ENCODE data around the gene IL13. TPM values are rescaled to one million over a fixed set of nuclear protein-coding genes. Genes with fewer than 3 reads are reported as not detected.
"Not testable (repeated sequence)": the region's sequence is repeated elsewhere in the genome, so short reads cannot be mapped to it uniquely, and the experiment has no call there.

The IL13 gene
- not detected for total RNA-seq

DNA sequence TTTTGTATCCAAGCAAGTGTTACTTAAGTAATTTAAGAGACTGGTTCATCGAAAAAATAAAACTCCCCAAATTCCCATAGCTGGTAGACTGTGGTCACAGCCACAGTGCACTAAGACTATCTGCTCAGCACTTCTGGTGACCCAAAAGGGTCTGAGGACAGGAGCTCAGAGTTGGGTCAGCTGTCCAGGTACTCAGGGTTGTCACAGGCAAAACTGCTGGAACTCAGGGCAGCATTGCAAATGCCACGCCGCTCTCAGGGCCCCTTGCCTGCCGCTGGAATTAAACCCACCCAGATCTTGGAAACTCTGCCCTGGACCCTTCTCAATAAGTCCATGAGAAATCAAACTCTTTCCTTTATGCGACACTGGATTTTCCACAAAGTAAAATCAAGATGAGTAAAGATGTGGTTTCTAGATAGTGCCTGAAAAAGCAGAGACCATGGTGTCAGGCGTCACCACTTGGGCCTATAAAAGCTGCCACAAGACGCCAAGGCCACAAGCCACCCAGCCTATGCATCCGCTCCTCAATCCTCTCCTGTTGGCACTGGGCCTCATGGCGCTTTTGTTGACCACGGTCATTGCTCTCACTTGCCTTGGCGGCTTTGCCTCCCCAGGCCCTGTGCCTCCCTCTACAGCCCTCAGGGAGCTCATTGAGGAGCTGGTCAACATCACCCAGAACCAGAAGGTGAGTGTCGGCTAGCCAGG, at the start of gene IL13:
Gene IL13 (plus strand): TSS at position 498 of the 705 bp plus-strand sequence. CDS start 14 bp downstream, at position 512.
- Histone ChIP-seq H3K27ac (ENCODE audit: low read depth, low read length) (no peak within 1 kb of the TSS), H3K4me3 (ENCODE audit: low read length in 3 of 3) (no peak within 1 kb of the TSS), H3K9me3 (ENCODE audit: control insufficient read depth in 3 of 3, low read length in 3 of 3) (no peaks in the 10 kb centered on the region), H3K4me1 (ENCODE audit: control insufficient read depth in 3 of 3, insufficient read depth in 3 of 3, low read length in 3 of 3) (peaks cover 0 to 11% (median 10%) of the 10 kb centered on the region in 3 donors), H3K36me3 (ENCODE audit: control insufficient read depth in 3 of 3, insufficient read depth in 3 of 3, low read length in 3 of 3) (no peaks in the 10 kb centered on the region), H3K9ac (ENCODE audit: low read depth in 1 of 3, low read length in 3 of 3) (no peak within 1 kb of the TSS), H3K27me3 (ENCODE audit: control insufficient read depth in 3 of 3, insufficient read depth in 3 of 3, low read length in 3 of 3) (peaks cover 19 to 40% (median 38%) of the 10 kb centered on the region in 3 donors)

DNA sequence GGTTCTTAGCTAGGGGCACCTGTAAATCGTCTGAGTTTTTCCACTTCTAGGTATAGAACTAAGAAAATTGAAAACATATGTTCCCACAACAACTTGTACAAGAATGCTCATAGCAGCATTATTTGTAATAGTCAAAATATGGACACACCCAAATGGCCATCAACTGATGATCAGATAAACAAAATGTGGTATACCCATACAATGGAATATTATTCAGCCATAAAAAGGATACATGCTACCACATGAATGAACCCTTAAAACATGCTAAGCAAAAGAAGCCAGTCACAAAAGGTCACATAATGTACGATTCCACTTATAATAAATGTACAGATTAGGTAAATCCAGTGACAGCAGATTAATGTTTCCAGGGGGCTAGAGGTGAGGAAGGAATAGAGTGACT, 46.0 kb upstream of the IL13 start:
- Histone ChIP-seq H3K9ac (ENCODE audit: low read depth in 1 of 3, low read length in 3 of 3) (no peak overlapping the region), H3K36me3 (ENCODE audit: control insufficient read depth in 3 of 3, insufficient read depth in 3 of 3, low read length in 3 of 3) (peaks cover 3 to 36% (median 35%) of the 10 kb centered on the region in 3 donors), H3K4me3 (ENCODE audit: low read length in 3 of 3) (no peak overlapping the region), H3K27me3 (ENCODE audit: control insufficient read depth in 3 of 3, insufficient read depth in 3 of 3, low read length in 3 of 3) (no peaks in the 10 kb centered on the region), H3K27ac (ENCODE audit: low read depth, low read length) (no peak overlapping the region), H3K4me1 (ENCODE audit: control insufficient read depth in 3 of 3, insufficient read depth in 3 of 3, low read length in 3 of 3) (no peaks in the 10 kb centered on the region), H3K9me3 (ENCODE audit: control insufficient read depth in 3 of 3, low read length in 3 of 3) (no peaks in the 10 kb centered on the region)

DNA sequence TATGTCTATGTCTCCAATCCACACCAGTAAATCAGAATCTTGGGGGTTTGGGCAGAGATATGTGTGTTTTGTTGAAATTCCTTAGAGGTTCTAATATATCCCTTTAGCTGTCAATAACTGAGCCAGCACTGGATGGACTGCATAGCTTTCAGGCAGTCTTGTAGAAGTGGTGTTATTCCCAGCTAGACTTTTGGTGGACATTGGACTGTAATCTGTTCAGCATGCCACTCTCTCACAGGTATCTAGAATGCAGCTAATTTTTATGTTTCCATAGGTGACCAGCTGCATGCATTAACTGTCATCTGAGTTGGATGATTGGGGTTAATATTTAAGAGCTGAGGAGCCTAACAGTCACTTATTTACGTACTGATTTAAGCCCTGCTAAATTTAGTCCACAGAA, 45.1 kb upstream of the IL13 start:
- H3K9me3 ChIP-seq (ENCODE audit: control insufficient read depth in 3 of 3, low read length in 3 of 3): no peaks in the 10 kb centered on the region
- H3K4me3 ChIP-seq (ENCODE audit: low read length in 3 of 3): no peak overlapping the region
- H3K27ac ChIP-seq (ENCODE audit: low read depth, low read length): no peak overlapping the region
- H3K36me3 ChIP-seq (ENCODE audit: control insufficient read depth in 3 of 3, insufficient read depth in 3 of 3, low read length in 3 of 3): peaks cover 3 to 36% (median 33%) of the 10 kb centered on the region in 3 donors
- H3K9ac ChIP-seq (ENCODE audit: low read depth in 1 of 3, low read length in 3 of 3): no peak overlapping the region
- no peaks in the 10 kb centered on the region for H3K4me1 ChIP-seq (ENCODE audit: control insufficient read depth in 3 of 3, insufficient read depth in 3 of 3, low read length in 3 of 3)
- no peaks in the 10 kb centered on the region for H3K27me3 ChIP-seq (ENCODE audit: control insufficient read depth in 3 of 3, insufficient read depth in 3 of 3, low read length in 3 of 3)

DNA sequence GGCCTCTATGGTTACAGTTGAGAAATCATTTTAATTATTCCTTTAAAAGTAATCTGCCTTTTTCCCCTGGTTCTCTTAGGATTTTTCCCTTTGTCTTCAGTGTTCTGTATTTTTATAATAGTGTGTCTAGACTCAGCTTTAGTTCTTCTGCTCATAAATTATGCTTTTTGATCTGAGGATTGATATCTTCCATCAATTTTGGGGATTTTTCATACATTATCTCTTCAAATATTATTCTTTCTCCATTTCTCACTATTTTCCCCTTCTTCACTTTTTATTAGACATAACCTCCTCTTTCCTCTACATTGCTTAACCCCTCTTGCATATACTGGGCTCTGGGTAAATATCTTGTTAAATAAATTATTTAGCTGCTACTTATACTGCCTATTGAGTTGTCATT, 36.3 kb upstream of the IL13 start:
- no peak overlapping the region for H3K4me3 ChIP-seq (ENCODE audit: low read length in 3 of 3)
- no peak overlapping the region for H3K9ac ChIP-seq (ENCODE audit: low read depth in 1 of 3, low read length in 3 of 3)
- no peak overlapping the region for H3K27ac ChIP-seq (ENCODE audit: low read depth, low read length)
- H3K9me3 ChIP-seq (ENCODE audit: control insufficient read depth in 3 of 3, low read length in 3 of 3): no peaks in the 10 kb centered on the region
- no peaks in the 10 kb centered on the region for H3K4me1 ChIP-seq (ENCODE audit: control insufficient read depth in 3 of 3, insufficient read depth in 3 of 3, low read length in 3 of 3)
- H3K36me3 ChIP-seq (ENCODE audit: control insufficient read depth in 3 of 3, insufficient read depth in 3 of 3, low read length in 3 of 3): peaks cover 0 to 13% (median 7%) of the 10 kb centered on the region in 3 donors
- H3K27me3 ChIP-seq (ENCODE audit: control insufficient read depth in 3 of 3, insufficient read depth in 3 of 3, low read length in 3 of 3): no peaks in the 10 kb centered on the region

DNA sequence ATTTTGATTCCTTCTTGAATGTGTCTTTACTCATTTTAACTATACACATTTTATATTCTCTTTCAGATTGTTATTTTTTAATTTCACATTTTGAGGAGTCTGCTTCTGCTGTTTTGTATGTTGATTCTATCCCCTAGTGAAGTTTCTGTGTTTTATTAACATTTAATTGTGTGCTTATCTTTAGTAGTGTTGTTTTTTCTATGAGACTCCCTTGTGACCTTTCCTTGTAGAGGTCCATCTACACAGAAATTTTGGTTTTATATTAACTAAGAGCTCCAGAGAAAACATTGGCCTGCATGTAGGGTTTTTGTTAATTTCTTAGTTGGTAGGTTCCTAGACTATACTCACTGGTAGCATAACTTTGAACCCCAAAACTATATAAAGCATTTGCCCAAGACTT, 35.4 kb upstream of the IL13 start:
- Histone ChIP-seq H3K9ac (ENCODE audit: low read depth in 1 of 3, low read length in 3 of 3) (no peak overlapping the region), H3K27me3 (ENCODE audit: control insufficient read depth in 3 of 3, insufficient read depth in 3 of 3, low read length in 3 of 3) (no peaks in the 10 kb centered on the region), H3K4me1 (ENCODE audit: control insufficient read depth in 3 of 3, insufficient read depth in 3 of 3, low read length in 3 of 3) (no peaks in the 10 kb centered on the region), H3K36me3 (ENCODE audit: control insufficient read depth in 3 of 3, insufficient read depth in 3 of 3, low read length in 3 of 3) (peaks cover 0 to 9% (median 3%) of the 10 kb centered on the region in 3 donors), H3K9me3 (ENCODE audit: control insufficient read depth in 3 of 3, low read length in 3 of 3) (no peaks in the 10 kb centered on the region), H3K27ac (ENCODE audit: low read depth, low read length) (no peak overlapping the region), H3K4me3 (ENCODE audit: low read length in 3 of 3) (no peak overlapping the region)

DNA sequence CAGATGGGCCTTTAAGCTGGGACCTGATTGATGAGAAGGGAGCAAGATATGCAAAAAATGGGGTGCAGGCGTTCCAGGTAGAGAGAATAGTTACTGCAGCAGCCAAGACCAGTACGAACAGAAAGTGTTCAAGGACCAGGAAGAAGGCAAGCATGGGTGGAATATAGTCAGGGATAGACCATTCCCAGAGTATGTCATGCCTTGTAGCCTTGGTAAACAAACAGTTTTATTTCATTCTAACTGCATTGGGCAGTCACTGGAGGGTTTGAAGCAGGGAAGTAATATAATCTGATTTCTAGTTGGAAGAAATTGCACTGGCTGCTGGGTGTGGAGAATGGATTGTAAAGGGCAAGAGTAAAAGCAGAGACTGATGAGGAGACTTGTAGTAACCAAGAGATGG, 30.5 kb upstream of the IL13 start:
- H3K36me3 ChIP-seq (ENCODE audit: control insufficient read depth in 3 of 3, insufficient read depth in 3 of 3, low read length in 3 of 3): peaks cover 0 to 13% (median 6%) of the 10 kb centered on the region in 3 donors

DNA sequence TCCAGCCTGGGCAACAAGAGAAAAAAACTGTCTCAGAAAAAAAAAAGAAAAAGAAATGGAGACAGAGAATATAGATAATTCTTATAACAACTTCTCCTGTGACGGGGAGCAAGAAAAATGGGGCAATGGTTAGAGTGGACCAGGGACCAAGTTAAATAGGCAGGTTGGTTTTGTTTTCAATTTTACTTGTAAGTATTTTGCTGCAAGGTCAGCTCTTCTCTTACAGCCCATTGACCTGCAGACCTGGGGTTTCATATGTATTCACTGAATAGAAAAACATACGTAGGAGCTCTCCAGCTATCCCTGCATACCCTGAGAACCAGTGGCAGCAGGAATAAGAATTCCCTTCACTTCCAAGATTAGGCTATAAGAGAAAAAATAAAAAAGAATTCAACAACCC, 29.2 kb upstream of the IL13 start:
- no peak overlapping the region for H3K9ac ChIP-seq (ENCODE audit: low read depth in 1 of 3, low read length in 3 of 3)
- no peaks in the 10 kb centered on the region for H3K9me3 ChIP-seq (ENCODE audit: control insufficient read depth in 3 of 3, low read length in 3 of 3)
- peaks cover 0 to 13% (median 6%) of the 10 kb centered on the region in 3 donors for H3K36me3 ChIP-seq (ENCODE audit: control insufficient read depth in 3 of 3, insufficient read depth in 3 of 3, low read length in 3 of 3)
- H3K27ac ChIP-seq (ENCODE audit: low read depth, low read length): no peak overlapping the region
- no peak overlapping the region for H3K4me3 ChIP-seq (ENCODE audit: low read length in 3 of 3)
- H3K4me1 ChIP-seq (ENCODE audit: control insufficient read depth in 3 of 3, insufficient read depth in 3 of 3, low read length in 3 of 3): no peaks in the 10 kb centered on the region
- H3K27me3 ChIP-seq (ENCODE audit: control insufficient read depth in 3 of 3, insufficient read depth in 3 of 3, low read length in 3 of 3): no peaks in the 10 kb centered on the region

More for the DNA sequence above, 30.5 kb upstream of the IL13 start:
- Histone ChIP-seq H3K9ac (ENCODE audit: low read depth in 1 of 3, low read length in 3 of 3) (no peak overlapping the region), H3K4me1 (ENCODE audit: control insufficient read depth in 3 of 3, insufficient read depth in 3 of 3, low read length in 3 of 3) (no peaks in the 10 kb centered on the region), H3K27ac (ENCODE audit: low read depth, low read length) (no peak overlapping the region), H3K9me3 (ENCODE audit: control insufficient read depth in 3 of 3, low read length in 3 of 3) (no peaks in the 10 kb centered on the region), H3K4me3 (ENCODE audit: low read length in 3 of 3) (no peak overlapping the region), H3K27me3 (ENCODE audit: control insufficient read depth in 3 of 3, insufficient read depth in 3 of 3, low read length in 3 of 3) (no peaks in the 10 kb centered on the region)

DNA sequence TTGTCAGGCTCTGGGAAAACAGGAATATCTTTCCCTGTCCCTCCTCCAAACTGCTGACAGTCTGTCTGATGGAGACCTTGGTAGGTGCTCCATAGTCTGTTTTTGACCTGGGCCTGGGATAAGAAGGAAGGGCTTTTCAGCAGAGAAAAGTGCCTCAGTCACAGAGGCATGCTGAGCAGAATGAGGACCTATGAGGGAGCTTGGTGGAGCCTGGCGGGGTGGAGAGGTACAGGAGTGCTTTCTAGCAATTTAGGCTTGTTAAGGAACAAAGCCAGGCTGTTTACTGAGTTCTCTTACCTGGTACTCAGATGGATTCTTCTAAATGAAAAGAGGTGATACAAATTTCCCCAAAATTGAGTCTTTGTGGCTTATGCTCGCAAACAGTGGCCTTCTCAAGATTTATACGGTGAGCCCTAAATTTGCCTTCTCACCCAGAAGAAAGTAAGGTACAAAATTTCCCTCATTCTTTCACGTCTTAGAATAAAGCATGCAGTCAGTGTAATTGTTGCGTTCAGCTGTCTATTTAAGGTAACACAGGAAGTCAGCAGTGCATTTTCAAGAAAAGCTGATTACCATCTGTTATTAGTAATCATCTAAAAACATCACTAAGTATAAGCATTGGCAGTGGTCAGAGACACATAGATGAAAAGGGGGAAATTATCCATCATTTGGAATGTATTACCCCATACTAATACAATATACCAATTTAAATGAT, 28.6 kb upstream of the IL13 start:
- no peak overlapping the region for H3K4me3 ChIP-seq (ENCODE audit: low read length in 3 of 3)

DNA sequence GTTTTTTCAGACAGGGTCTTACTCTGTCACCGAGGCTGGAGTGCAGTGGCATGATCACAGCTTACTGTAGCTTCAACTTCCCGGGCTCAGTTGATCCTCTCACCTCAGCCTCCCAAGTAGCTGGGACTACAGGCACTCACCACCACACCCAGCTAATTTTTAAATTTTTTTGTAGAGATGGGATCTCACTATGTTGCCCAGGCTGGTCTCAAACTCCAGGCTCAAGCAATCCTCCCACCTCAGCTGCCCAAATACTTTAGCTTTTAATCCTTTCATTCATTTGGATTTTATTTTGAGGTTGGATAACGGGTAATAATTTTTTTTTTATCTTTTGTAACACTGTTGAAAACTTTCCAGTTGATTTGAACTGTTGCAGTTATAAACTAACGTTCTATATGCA, 24.4 kb upstream of the IL13 start:
- not testable (repeated sequence) for H3K27ac ChIP-seq (ENCODE audit: low read depth, low read length); H3K27me3 ChIP-seq (ENCODE audit: control insufficient read depth in 3 of 3, insufficient read depth in 3 of 3, low read length in 3 of 3); H3K4me3 ChIP-seq (ENCODE audit: low read length in 3 of 3); H3K4me1 ChIP-seq (ENCODE audit: control insufficient read depth in 3 of 3, insufficient read depth in 3 of 3, low read length in 3 of 3); H3K9ac ChIP-seq (ENCODE audit: low read depth in 1 of 3, low read length in 3 of 3); H3K9me3 ChIP-seq (ENCODE audit: control insufficient read depth in 3 of 3, low read length in 3 of 3)
- peaks cover 14 to 23% (median 19%) of the 10 kb centered on the region in 3 donors for H3K36me3 ChIP-seq (ENCODE audit: control insufficient read depth in 3 of 3, insufficient read depth in 3 of 3, low read length in 3 of 3)

More for the DNA sequence above, 28.6 kb upstream of the IL13 start:
- Histone ChIP-seq H3K27ac (ENCODE audit: low read depth, low read length) (no peak overlapping the region), H3K27me3 (ENCODE audit: control insufficient read depth in 3 of 3, insufficient read depth in 3 of 3, low read length in 3 of 3) (no peaks in the 10 kb centered on the region), H3K36me3 (ENCODE audit: control insufficient read depth in 3 of 3, insufficient read depth in 3 of 3, low read length in 3 of 3) (peaks cover 0 to 13% (median 6%) of the 10 kb centered on the region in 3 donors), H3K4me1 (ENCODE audit: control insufficient read depth in 3 of 3, insufficient read depth in 3 of 3, low read length in 3 of 3) (no peaks in the 10 kb centered on the region), H3K9ac (ENCODE audit: low read depth in 1 of 3, low read length in 3 of 3) (no peak overlapping the region), H3K9me3 (ENCODE audit: control insufficient read depth in 3 of 3, low read length in 3 of 3) (no peaks in the 10 kb centered on the region)

DNA sequence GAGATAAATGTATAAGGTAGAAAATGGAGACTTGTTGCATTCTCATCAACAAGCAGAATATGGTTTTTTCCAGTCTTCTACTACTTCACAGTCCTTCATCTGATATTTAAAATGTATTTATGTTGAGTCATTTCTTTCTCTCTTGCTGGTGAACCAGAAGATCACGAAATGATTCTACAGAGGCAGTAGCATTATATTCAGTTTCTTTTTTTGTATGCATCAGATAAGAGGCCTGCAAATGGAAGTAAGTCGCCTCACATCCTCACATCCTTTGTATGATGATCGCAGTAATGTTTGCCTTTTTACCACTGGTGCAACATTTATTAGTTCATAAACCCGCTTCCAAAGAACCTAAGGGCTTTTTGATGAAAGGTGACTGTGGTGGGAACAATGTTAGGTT, 22.1 kb upstream of the IL13 start:
- H3K27ac ChIP-seq (ENCODE audit: low read depth, low read length): no peak overlapping the region
- no peak overlapping the region for H3K4me3 ChIP-seq (ENCODE audit: low read length in 3 of 3)
- H3K4me1 ChIP-seq (ENCODE audit: control insufficient read depth in 3 of 3, insufficient read depth in 3 of 3, low read length in 3 of 3): no peaks in the 10 kb centered on the region
- no peaks in the 10 kb centered on the region for H3K27me3 ChIP-seq (ENCODE audit: control insufficient read depth in 3 of 3, insufficient read depth in 3 of 3, low read length in 3 of 3)
- no peak overlapping the region for H3K9ac ChIP-seq (ENCODE audit: low read depth in 1 of 3, low read length in 3 of 3)
- H3K36me3 ChIP-seq (ENCODE audit: control insufficient read depth in 3 of 3, insufficient read depth in 3 of 3, low read length in 3 of 3): peaks cover 19 to 30% (median 25%) of the 10 kb centered on the region in 3 donors
- H3K9me3 ChIP-seq (ENCODE audit: control insufficient read depth in 3 of 3, low read length in 3 of 3): no peaks in the 10 kb centered on the region
